HG02588 (cell line): Measurements from ENCODE around the gene CMA1.
"Not testable (repeated sequence)": the region's sequence is repeated elsewhere in the genome, so short reads cannot be mapped to it uniquely, and the experiment has no call there.

Experiments used
- ATAC-seq: cut with Tn5 transposase; IDR thresholded peaks from one replicate; pipeline ENCODE4 v1.9.1; 2021; ENCODE audit warnings: mild to moderate bottlenecking, moderate library complexity; ENCODE audit not compliant: unreplicated experiment

CMA1 gene

GRCh38 chr14:24470450-24470849 lies 37.6 kb downstream of the CMA1 start:
- ATAC-seq = not testable (repeated sequence)

GRCh38 chr14:24465805-24466204 lies 42.3 kb downstream of the CMA1 start:
- no peak for ATAC-seq

- no peak for ATAC-seq
Measured at GRCh38 chr14:24465368-24465767, 42.7 kb downstream of the CMA1 start.

- ATAC-seq = no peak
Measured at GRCh38 chr14:24463884-24464785, 43.9 kb downstream of the CMA1 start.

GRCh38 chr14:24463017-24463883 lies 44.8 kb downstream of the CMA1 start:
- no peak for ATAC-seq

- no peak for ATAC-seq
Measured at GRCh38 chr14:24461336-24461735, 46.7 kb downstream of the CMA1 start.

GRCh38 chr14:24459331-24459730 lies 48.7 kb downstream of the CMA1 start:
- no peak for ATAC-seq

- no peak for ATAC-seq
Measured at GRCh38 chr14:24458736-24459135, 49.3 kb downstream of the CMA1 start.

- ATAC-seq = no peak
Measured at GRCh38 chr14:24456980-24457379, 51.1 kb downstream of the CMA1 start.
